ENCODE results near the gene POLR2E. TPM values are rescaled to one million over a fixed set of nuclear protein-coding genes. Genes with fewer than 3 reads are reported as not detected.

The POLR2E gene
- total RNA-seq, 1 donor from 2014 or later, result 173 TPM

DNA sequence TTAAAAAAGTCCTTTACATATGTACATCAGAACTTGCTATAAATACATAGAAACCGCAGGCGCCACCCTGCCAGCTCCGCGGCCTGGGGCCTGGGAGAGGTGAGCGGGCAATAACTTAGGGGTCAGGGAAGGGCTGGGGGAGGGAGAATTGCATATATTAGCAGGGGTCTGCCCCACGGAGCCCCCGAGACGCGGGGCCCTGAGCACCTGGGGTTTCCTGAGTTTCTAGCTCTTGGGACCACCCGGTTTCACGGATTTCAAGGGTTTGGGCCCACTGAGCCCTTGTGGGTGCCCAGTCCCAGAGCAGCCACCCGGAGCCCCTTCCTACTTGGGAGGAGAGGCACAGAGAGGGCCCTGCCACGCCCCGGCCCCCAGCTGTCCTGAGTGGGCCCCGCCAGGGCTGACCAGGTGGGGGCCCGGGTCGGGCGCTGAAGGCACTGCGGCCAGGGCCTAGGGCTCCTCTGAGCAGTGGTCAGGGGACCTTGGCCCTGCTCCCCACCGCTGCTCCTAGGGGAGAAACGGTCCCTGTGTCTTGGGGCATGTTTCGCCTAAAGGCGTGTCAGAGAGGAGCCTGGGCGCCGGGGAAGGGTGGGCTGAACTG lies 12.6 kb upstream of the POLR2E start:
- no peak for ATAC-seq (ENCODE audit: low read depth)
- peaks cover 25% of the 10 kb centered on the region for H3K36me3 Mint-ChIP-seq (ENCODE audit: low read depth)
- no peak overlapping the region for H3K4me3 Mint-ChIP-seq
- H3K27ac Mint-ChIP-seq, result no peak overlapping the region
- H3K27me3 Mint-ChIP-seq, result no peaks in the 10 kb centered on the region
- peaks cover 23% of the 10 kb centered on the region for H3K4me1 Mint-ChIP-seq
- ChIA-PET POLR2A (interaction anchor here (0.8 kb wide), 1 partner anchor 23 kb away, joined by 3 read pairs; no protein-coding TSS in a partner anchor), CTCF (no interaction called here)
- DNase-seq, result no peak
- TF ChIP-seq, protein P1, sequence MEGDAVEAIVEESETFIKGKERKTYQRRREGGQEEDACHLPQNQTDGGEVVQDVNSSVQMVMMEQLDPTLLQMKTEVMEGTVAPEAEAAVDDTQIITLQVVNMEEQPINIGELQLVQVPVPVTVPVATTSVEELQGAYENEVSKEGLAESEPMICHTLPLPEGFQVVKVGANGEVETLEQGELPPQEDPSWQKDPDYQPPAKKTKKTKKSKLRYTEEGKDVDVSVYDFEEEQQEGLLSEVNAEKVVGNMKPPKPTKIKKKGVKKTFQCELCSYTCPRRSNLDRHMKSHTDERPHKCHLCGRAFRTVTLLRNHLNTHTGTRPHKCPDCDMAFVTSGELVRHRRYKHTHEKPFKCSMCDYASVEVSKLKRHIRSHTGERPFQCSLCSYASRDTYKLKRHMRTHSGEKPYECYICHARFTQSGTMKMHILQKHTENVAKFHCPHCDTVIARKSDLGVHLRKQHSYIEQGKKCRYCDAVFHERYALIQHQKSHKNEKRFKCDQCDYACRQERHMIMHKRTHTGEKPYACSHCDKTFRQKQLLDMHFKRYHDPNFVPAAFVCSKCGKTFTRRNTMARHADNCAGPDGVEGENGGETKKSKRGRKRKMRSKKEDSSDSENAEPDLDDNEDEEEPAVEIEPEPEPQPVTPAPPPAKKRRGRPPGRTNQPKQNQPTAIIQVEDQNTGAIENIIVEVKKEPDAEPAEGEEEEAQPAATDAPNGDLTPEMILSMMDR (IDR thresholded peaks at IDR 0.05), result no peak
- H3K9me3 Mint-ChIP-seq, result no peaks in the 10 kb centered on the region
- intact Hi-C loops (cut with micrococcal nuclease), result loop anchor here (10.0 kb wide), 1 partner anchor 183 kb away; the partner anchor contains the start of gene ARID3A

DNA sequence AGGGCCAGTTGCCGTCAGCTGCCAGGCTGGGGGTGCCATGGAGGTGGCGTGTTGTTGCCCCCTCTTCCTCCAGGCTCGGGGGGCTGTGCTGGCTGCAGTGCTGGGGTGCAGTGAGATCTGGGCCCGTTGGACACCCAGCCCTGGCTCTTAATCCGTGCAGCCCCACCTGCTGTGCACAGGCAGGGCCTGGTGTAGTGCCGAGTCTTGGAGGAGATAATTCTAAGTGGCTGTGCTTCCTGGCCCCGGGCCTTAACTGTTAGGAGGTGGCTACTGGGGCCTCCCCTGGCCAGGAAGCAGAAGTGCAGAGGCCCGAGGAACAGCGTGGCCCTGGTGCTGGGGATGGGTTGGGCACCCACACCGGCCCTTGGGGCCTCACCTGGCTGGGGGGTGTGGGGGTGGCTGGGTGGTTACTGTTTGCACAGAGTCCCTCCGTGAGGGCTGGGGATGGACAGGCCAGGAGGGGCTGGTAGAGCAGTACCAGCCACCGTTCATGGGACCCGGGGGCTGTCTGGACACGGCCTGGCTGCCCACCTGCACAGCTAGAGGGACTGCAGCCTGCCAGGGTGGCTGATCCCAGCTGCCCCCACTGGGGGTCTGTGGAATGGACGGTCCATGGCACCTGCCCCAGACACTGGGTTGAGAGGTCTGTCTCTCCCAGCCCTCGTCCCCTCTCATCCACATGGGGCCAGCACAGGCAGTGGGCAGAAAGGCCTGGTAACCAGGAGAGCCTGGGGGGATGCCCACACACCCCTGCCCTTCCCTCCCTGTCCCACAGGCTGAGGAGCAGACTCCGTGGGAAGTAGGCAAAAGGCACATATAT lies 11.9 kb upstream of the POLR2E start:
- DNase-seq, result no peak
- no peak overlapping the region for H3K27ac Mint-ChIP-seq
- CTCF ChIA-PET, result no interaction called here

GRCh38 chr19:1105873-1106840 lies 11.0 kb upstream of the POLR2E start:
- Mint-ChIP-seq H3K4me1 (peaks cover 38% of the 10 kb centered on the region), H3K9me3 (no peaks in the 10 kb centered on the region), H3K27me3 (no peaks in the 10 kb centered on the region), H3K27ac (peak overlapping the region; percentile 30), H3K4me3 (peak overlapping the region; percentile 50), H3K36me3 (ENCODE audit: low read depth) (peaks cover 22% of the 10 kb centered on the region)
- TF ChIP-seq, protein P1 (IDR thresholded peaks at IDR 0.05), result no peak
- intact Hi-C loops (cut with micrococcal nuclease), result loop anchor here (10.0 kb wide), 1 partner anchor 181 kb away; the partner anchor contains the start of gene ARID3A
- ChIA-PET CTCF (no interaction called here), POLR2A (interaction anchor here (0.6 to 3.7 kb wide), 7 partner anchors 17 to 140 kb away, joined by 3 to 41 read pairs (median 5); partner anchors contain the start of genes ABCA7 and ARHGAP45)
- ATAC-seq (ENCODE audit: low read depth) (no peak), DNase-seq (no peak)

More for the DNA sequence above, 11.9 kb upstream of the POLR2E start:
- ATAC-seq (ENCODE audit: low read depth), result no peak
- POLR2A ChIA-PET, result interaction anchor here (0.8 to 1.0 kb wide), 3 partner anchors 16 to 87 kb away, joined by 3 read pairs; no protein-coding TSS in a partner anchor
- H3K36me3 Mint-ChIP-seq (ENCODE audit: low read depth), result peaks cover 23% of the 10 kb centered on the region
- intact Hi-C loops (cut with micrococcal nuclease), result loop anchor here (10.0 kb wide), 1 partner anchor 182 kb away; the partner anchor contains the start of gene ARID3A
- TF ChIP-seq, protein P1 (IDR thresholded peaks at IDR 0.05), result no peak
- peaks cover 29% of the 10 kb centered on the region for H3K4me1 Mint-ChIP-seq
- H3K9me3 Mint-ChIP-seq, result no peaks in the 10 kb centered on the region
- H3K4me3 Mint-ChIP-seq, result peak overlapping the region; percentile 41
- no peaks in the 10 kb centered on the region for H3K27me3 Mint-ChIP-seq

DNA sequence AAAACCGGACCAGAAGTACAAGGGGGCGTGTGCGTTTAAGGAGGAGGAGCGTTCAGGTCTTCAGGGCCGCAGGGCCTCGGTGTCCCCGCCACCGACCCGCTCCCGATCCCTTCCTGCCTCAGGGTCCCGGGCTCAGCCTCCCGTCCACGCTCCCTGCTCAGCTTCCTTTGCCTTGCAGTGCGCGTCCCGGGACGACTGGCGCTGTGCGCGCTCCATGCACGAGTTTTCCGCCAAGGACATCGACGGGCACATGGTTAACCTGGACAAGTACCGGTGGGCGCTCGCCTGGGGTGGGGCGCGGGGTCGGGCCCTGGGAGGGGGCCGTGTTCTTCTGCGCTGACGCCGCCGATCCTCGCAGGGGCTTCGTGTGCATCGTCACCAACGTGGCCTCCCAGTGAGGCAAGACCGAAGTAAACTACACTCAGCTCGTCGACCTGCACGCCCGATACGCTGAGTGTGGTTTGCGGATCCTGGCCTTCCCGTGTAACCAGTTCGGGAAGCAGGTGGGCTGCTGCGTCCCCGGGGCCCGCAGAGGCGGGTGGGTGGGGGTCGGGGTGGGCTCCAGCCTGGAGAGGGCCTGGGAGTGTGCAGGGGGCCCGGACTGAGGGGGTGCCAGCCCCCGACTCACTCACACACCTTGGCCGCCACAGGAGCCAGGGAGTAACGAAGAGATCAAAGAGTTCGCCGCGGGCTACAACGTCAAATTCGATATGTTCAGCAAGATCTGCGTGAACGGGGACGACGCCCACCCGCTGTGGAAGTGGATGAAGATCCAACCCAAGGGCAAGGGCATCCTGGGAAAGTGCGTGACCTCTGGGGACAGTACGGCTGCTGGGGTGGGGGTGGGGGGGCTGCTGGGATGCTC lies 10.1 kb upstream of the POLR2E start:
- CTCF ChIA-PET, result no interaction called here

More for the DNA sequence above, 10.1 kb upstream of the POLR2E start:
- peaks cover 17% of the 10 kb centered on the region for H3K36me3 Mint-ChIP-seq (ENCODE audit: low read depth)
- POLR2A ChIA-PET, result interaction anchor here (0.5 to 3.7 kb wide), 11 partner anchors 8 to 192 kb away, joined by 3 to 41 read pairs (median 6); partner anchors contain the start of genes ABCA7 and ARHGAP45
- TF ChIP-seq, protein P1 (IDR thresholded peaks at IDR 0.05), result no peak
- H3K27me3 Mint-ChIP-seq, result no peaks in the 10 kb centered on the region
- DNase-seq (no peak), ATAC-seq (ENCODE audit: low read depth) (no peak)
- intact Hi-C loops (cut with micrococcal nuclease), result loop anchor here (10.0 kb wide), 1 partner anchor 180 kb away; the partner anchor contains the start of gene ARID3A
- peaks cover 41% of the 10 kb centered on the region for H3K4me1 Mint-ChIP-seq
- no peaks in the 10 kb centered on the region for H3K9me3 Mint-ChIP-seq
- peak overlapping the region; percentile 63 for H3K27ac Mint-ChIP-seq
- peak overlapping the region; percentile 81 for H3K4me3 Mint-ChIP-seq
